Activated T-cell treated with anti-CD3 and anti-CD28 coated beads, Interleukin-2, amount 50 U/mL, for 48 hours (primary cell): Measurements from ENCODE around the gene KLHL12.
A peak's percentile ranks its signal among the peaks of the same experiment; 100 is the strongest.

ENCODE experiments used
- DNase-seq, 2 experiments: peaks; one replicate each; pipeline ENCODE4 v3.0.0-alpha.2; 2020

The KLHL12 gene

GRCh38 chr1:202880062-202880461 is 47.0 kb downstream of the KLHL12 start:
- DNase-seq: no peak

GRCh38 chr1:202879128-202879527 is 47.9 kb downstream of the KLHL12 start:
- DNase-seq: no peak

GRCh38 chr1:202873026-202873425 is 54.0 kb downstream of the KLHL12 start:
- DNase-seq: no peak

- no peak for DNase-seq
Measured at GRCh38 chr1:202871367-202871766, 55.7 kb downstream of the KLHL12 start.

GRCh38 chr1:202862679-202863560 is 64.1 kb downstream of the KLHL12 start:
- no peak for DNase-seq

DNA sequence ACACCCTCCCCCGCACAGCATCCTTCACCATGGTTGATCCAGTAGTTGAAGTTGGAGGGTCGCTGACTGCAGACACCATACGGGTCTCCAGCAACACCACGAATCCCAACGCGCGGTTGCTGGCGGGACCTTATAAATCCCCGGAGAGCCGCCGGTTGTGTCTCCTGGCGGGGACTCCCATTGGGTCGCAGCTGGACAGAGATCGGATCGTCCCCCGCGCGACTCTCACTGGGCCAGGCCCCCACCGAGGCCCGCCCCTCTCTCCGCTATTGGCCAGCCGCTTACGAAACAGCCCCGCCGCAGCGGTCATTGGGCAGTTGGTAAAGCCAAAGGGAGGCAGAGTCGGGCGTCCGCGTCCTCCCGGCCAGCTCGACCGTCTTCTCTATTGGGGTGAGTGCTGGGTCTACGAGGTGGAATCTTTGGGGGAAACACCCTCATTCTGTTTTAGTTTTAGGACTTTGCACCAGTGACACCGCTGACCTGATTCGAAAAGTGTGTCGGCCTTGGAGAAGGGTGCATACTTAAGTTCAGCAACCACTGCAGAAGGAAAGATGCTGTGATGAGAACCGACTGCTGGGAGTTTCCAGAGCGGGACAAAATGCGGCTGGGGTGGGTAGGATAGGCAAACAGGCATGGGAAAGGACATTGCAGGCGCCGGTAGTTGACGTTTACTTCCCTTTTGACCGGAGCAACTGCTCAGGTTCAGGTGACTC is 65.5 kb downstream of the KLHL12 start:
- peak; percentile 60 to 71 for DNase-seq

DNA sequence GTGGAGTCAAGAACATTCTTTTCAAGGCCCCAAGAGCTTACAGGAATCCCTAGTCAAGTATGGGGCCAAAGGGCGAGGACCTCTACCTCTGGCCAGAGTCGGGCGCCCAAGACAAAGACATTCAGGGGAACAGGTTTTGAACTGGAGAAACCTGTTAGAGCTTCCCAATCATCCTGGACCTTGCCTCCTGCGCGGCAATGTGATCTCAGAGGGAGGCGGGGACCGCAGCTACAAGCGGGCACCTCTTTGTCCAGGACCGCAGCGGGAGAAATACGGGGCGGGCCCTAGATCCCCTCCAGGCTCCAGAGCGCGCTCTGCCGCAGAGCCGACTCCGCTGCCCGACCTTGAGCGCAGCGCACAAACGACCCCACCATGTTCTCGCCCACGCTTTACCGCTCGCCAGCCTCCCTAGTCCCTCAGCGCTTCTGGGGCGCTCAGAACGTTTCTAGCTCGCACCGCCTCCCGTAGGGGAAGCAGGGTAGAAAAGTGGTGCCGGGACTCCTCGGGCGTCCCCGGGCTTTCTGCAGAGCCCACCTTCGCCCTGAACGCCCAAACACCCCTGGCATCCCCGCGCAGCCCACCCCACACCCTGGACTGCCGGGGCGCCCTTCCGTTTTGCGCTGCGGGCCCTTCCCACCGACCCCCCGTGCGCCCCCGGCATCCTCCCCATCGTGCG is 66.2 kb downstream of the KLHL12 start:
- DNase-seq: peak; percentile 49 to 59

DNA sequence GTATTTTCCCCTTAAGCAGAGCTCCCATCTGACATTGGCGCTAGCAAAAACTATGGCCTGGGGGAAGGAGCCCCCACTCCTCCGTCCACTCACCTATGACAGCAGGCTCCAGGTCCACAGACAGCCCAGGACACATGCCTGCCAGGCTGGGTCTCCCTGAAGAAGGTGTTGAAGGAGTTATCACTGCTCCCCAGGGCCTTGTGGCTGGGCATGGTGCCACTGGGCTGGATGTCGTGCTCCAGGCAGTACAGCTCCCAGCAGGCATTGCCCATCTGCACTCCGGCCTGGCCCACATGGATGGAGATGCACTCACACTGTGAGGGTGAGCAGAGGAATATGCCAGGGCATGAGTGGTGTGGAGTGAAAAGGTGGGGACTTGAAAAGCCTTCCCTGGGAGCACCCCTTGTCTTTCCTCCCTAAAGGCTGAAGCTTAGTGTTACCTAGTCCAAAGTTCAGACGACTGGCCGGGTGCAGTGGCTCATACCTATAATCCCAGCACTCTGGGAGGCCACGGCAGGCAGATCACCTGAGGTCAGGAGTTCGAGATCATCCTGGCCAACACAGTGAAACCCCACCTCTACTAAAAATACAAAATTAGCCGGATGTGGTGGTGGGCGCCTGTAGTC is 68.1 kb downstream of the KLHL12 start:
- no peak for DNase-seq

GRCh38 chr1:202858331-202858730 is 68.7 kb downstream of the KLHL12 start:
- DNase-seq: no peak

GRCh38 chr1:202857136-202857610 is 69.9 kb downstream of the KLHL12 start:
- DNase-seq: no peak

DNA sequence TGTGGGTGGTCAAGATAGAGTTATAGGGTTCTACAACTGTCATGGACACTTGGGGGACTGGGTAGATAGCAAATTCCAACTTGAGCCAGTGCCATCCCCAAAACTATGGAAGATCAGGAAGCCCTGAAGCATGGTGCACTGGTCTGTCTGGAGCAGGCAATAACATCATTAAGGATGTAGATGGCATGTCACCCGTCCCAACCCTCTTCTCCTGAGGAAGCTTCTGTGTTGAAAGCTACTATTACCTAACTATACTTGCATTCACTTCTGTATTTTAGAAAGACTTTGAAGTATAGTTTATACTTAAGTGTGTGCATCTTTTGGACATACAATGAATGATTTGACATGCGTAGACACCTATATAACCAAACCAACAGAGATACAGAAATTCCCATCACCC is 71.0 kb downstream of the KLHL12 start:
- DNase-seq: no peak

- no peak for DNase-seq
Measured at GRCh38 chr1:202854787-202855186, 72.2 kb downstream of the KLHL12 start.

- peak; percentile 58 to 62 for DNase-seq
Measured at GRCh38 chr1:202852163-202852904, 74.7 kb downstream of the KLHL12 start.

GRCh38 chr1:202850593-202851362 is 76.3 kb downstream of the KLHL12 start:
- DNase-seq: no peak

- no peak for DNase-seq
Measured at GRCh38 chr1:202848191-202848542, 78.9 kb downstream of the KLHL12 start.

DNA sequence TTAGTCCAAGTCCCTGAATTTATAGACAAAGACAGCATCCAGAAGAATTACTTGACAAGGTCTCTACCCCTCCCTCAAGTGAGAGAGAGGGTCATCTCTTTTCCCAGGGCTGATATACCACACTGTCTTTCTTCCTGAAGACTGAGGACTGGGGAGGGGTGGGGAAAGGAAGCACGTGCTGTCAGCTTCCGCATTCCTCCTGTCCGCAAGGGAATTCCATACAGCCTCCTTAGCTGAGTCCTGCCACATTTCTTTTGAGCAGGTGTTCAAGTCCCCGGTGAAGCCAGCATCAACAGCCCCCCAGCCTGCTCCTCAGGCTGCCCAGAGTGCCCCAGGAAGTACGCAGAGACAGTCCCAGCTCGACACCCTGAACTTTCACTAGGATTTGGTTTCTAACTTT is 82.1 kb downstream of the KLHL12 start:
- DNase-seq: no peak

GRCh38 chr1:202844259-202844658 is 82.8 kb downstream of the KLHL12 start:
- DNase-seq: no peak

DNA sequence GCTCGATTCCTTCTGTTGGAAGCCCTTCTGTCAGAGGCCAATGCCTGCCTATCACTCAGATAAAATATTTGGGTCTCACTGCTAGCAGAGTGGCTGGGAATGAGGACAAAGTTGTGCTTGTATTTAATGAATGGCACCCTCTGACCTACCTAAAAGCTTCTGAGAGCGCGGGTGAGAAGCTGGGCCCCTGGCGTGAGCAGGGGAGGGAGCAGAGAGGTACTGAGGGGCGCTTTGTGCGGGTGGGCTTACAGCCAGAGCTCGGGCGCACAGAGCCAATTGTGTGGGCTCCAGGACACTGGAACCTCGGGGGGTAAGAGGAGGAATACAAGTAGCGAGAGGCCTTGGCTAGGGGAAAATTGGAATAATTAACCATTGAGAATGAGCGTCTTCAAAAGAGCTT is 84.0 kb downstream of the KLHL12 start:
- no peak for DNase-seq
